Thyroid gland (tissue), 4 donors: ENCODE measurements around the gene CD59. TPM values are rescaled to one million over a fixed set of nuclear protein-coding genes. Genes with fewer than 3 reads are reported as not detected.

Experiments
- DNase-seq, 2 donors: peaks; one replicate each; pipeline ENCODE4 v3.0.0-alpha.2; 2019
- H3K27ac ChIP-seq, 3 donors: fragments of 200-600 bp; sonication (generic); 1 replicate in 2 of 3; 2 replicates in 1 of 3; pipeline ENCODE4 v1.5.1; 2016 to 2019; ENCODE audit warnings: mild to moderate bottlenecking in 1 of 3, moderate library complexity in 1 of 3
- H3K27me3 ChIP-seq: fragments of 200-600 bp; sonication (generic); one replicate; pipeline ENCODE4 v1.5.1; 2019
- H3K36me3 ChIP-seq, 2 donors: fragments of 200-600 bp; sonication (generic); one replicate each; pipeline ENCODE4 v1.5.1; 2016 to 2019
- H3K4me1 ChIP-seq, 2 donors: fragments of 200-600 bp; sonication (generic); one replicate each; pipeline ENCODE4 v1.5.1; 2017 to 2019
- H3K4me3 ChIP-seq, 3 donors: fragments of 200-600 bp; sonication (generic); replicated peaks in 1 of 3; 1 replicate in 2 of 3; 2 replicates in 1 of 3; pipeline ENCODE4 v1.5.1; 2016; ENCODE audit warnings: mild to moderate bottlenecking in 1 of 3
- H3K9me3 ChIP-seq: fragments of 200-600 bp; sonication (generic); one replicate; pipeline ENCODE4 v1.5.1; 2017
- POLR2A ChIP-seq, 2 donors: fragments of 450-650 bp; IDR thresholded peaks; one replicate each; pipeline ENCODE4 v1.6.1; 2017; ENCODE audit warnings: antibody characterized with exemption in 2 of 2, mild to moderate bottlenecking in 2 of 2, moderate library complexity in 1 of 2
- WGBS, 2 donors: methylation state at CpG; one replicate each; pipeline ENCODE4 v1.1.5; 2017; 5-methylcytosine and 5-hydroxymethylcytosine counted together
- intact Hi-C: fragments of 100-400 bp; cut with DNase I; formaldehyde crosslinking; loops from one replicate; pipeline ENCODE4 v1.15.1; 2023
- total RNA-seq, 4 donors: library from RNA; depleted of rRNA; stranded (reverse); fragments of >200 nt; gene quantifications; one replicate each; pipeline ENCODE4 v1.2.3, GENCODE V29; 2016
- TF ChIP-seq, protein P1 (sequence below), 6 experiments: fragments of 200-600 bp in 3 of 6; fragments of 450-650 bp in 3 of 6; sonication (generic) in 3 of 6; IDR thresholded peaks; one replicate each; pipeline ENCODE4 v1.5.1; 2016 to 2019; ENCODE audit warnings: antibody characterized with exemption in 6 of 6, mild to moderate bottlenecking in 2 of 6, inconsistent platforms in 1 of 6, moderate library complexity in 1 of 6

CD59 gene
- total RNA-seq, 4 donors from 2014 or later: 367 to 562 (median 504) TPM

DNA sequence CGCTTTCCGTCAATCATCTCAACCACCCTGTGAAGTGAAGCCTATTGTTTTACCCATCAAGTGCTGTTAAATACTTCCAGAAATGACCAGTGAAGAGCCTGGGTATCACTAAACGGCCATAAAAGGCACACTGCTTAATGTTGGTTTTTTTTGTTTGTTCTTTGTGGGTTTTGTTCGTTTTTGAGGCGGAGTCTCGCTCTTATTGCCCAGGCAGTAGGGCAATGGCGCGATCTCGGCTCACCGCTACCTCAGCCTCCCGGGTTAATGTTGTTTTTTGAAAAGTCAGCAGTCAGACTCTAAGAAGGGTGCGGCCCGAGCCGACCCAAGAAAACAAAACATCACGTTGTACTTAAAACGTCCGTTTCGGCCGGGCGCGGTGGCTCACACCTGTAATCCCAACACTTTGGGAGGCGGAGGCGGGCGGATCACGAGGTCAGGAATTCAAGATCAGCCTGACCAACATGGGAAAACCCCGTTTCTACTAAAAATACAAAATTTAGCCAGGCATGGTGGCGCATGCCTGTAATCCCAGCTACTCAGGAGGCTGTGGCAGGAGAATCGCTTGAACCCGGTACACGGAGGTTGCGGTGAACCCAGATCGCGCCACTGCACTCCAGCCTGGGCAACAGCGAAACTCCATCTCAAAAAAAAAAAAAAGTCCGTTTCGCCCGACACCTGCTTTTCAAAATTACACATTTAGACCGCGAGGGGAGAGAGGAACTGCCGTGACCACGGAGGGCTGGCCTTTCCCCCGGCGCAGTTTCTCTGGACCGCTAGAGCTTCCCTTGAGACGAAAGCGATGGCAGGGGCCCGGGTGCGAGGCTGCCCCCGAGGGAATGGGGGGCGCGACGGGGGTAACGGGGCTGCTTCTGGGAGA is 714 bp downstream of the CD59 start:
- no peaks in the 10 kb centered on the region for H3K36me3 ChIP-seq
- H3K4me1 ChIP-seq: peaks cover 22 to 29% of the 10 kb centered on the region in 2 donors
- peak overlapping the region; percentile 91 to 97 (median 97) for H3K27ac ChIP-seq
- H3K27me3 ChIP-seq: no peaks in the 10 kb centered on the region
- intact Hi-C loops: no loop called here
- WGBS, 2 donors: 3 to 4% methylated on average over 43 to 44 of the region's 53 CpGs
- H3K9me3 ChIP-seq: no peaks in the 10 kb centered on the region
- TF ChIP-seq, protein P1, sequence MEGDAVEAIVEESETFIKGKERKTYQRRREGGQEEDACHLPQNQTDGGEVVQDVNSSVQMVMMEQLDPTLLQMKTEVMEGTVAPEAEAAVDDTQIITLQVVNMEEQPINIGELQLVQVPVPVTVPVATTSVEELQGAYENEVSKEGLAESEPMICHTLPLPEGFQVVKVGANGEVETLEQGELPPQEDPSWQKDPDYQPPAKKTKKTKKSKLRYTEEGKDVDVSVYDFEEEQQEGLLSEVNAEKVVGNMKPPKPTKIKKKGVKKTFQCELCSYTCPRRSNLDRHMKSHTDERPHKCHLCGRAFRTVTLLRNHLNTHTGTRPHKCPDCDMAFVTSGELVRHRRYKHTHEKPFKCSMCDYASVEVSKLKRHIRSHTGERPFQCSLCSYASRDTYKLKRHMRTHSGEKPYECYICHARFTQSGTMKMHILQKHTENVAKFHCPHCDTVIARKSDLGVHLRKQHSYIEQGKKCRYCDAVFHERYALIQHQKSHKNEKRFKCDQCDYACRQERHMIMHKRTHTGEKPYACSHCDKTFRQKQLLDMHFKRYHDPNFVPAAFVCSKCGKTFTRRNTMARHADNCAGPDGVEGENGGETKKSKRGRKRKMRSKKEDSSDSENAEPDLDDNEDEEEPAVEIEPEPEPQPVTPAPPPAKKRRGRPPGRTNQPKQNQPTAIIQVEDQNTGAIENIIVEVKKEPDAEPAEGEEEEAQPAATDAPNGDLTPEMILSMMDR (IDR thresholded peaks at IDR 0.05): peak in 3 of 6 experiments; percentile 15 to 40 (median 20)
- peak in 1 of 2 donors; percentile 46 for TF ChIP-seq POLR2A (IDR thresholded peaks at IDR 0.05)
- DNase-seq: peak; percentile 72 to 76
- H3K4me3 ChIP-seq: peak overlapping the region; percentile 51 to 89 (median 66)

DNA sequence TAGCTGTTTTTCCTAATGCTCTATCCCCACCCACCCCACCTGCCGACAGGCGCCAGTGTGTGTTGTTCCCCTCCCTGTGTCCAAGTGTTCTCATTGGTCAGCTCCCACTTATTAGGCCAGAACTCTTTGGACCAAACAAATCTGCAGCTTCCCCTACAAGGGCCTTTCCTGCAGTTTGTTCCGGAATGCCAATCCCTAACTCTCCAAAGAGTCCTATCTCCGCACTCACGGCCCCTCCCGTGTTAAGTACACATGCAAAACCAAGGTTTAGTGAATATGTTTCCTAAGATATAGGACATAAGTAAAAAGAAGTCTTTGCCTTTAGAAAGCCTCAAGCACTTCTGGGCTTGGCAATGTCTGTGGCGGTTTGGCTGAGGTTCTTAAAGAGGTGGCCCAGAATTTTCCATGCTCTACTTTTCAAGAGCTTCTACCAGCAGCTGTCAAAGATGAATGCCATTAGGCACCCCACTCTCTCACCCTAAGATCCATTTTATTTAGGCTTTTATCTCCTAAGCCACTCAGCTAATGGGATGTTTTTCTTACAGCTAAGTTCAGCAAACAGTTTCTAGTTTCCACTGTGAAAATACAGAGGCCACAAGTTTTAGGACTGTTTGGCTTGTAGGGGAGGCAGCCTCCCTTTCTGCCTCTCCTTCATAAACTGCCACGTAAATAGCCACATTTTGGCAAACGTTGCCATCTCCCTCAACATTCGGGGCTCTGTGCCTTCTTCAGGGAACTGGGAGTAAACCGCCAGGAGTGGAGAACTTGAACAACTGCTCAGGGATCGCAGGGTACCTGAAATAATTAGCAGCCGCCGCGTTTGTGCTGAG is 1.6 kb downstream of the CD59 start:
- Histone ChIP-seq H3K36me3 (no peaks in the 10 kb centered on the region), H3K27ac (peak overlapping the region; percentile 64 to 97 (median 97)), H3K4me3 (peak overlapping the region; percentile 8 to 89 (median 66)), H3K9me3 (no peaks in the 10 kb centered on the region), H3K27me3 (no peaks in the 10 kb centered on the region), H3K4me1 (peaks cover 22 to 29% of the 10 kb centered on the region in 2 donors)
- intact Hi-C loops: no loop called here
- 35 to 42% methylated on average over 15 of the region's 15 CpGs for WGBS, 2 donors
- peak; percentile 43 to 55 for DNase-seq
- TF ChIP-seq, protein P1 (IDR thresholded peaks at IDR 0.05): no peak
- peak in 1 of 2 donors; percentile 27 for TF ChIP-seq POLR2A (IDR thresholded peaks at IDR 0.05)

- peaks cover 22 to 29% of the 10 kb centered on the region in 2 donors for H3K4me1 ChIP-seq
- intact Hi-C loops: no loop called here
- no peaks in the 10 kb centered on the region for H3K36me3 ChIP-seq
These were observed 2.2 kb downstream of the CD59 start for GRCh38 chr11:33733980-33734379.

DNA sequence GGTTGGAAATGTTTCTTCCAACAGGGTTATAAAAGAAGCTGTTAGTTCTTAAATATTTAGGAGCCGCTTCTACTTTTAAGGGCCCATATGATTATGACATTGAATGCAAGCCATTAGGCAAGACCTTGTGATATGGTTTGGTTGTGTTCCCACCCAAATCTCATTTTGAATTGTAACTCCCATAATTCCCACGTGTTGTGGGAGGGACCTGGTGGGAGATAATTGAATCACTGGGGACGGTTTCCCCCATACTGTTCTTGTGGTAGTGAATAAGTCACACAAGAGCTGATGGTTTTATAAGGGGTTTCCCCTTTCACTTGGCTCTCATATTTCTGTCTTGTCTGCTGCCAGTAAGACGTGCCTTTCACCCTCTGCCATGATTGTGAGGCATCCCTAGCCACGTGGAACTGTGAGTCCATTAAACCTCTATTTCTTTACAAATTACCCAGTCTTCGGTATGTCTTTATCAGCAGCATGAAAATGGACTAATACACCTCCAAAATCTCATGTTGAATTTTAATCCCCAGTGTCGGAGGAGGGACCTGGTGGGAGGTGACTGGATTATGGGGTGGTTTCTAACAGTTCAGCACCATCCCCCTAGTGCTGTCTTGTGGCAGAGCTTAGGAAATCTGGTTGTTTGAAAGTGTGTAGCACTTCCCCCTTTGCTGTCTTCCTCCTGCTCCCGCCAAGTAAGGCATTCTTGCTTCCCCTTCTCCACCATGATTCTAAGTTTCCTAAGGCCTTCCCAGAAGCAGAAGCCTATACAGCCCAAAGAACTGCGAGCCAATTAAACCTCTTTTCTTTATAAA is 4.3 kb downstream of the CD59 start:
- Histone ChIP-seq H3K9me3 (no peaks in the 10 kb centered on the region), H3K27me3 (no peaks in the 10 kb centered on the region), H3K4me3 (no peak overlapping the region), H3K36me3 (no peaks in the 10 kb centered on the region), H3K4me1 (peaks cover 22 to 26% of the 10 kb centered on the region in 2 donors), H3K27ac (peak overlapping the region in 1 of 3 donors; percentile 97)
- intact Hi-C loops: no loop called here
- no peak for DNase-seq
- TF ChIP-seq, protein P1 (IDR thresholded peaks at IDR 0.05): no peak
- TF ChIP-seq POLR2A (IDR thresholded peaks at IDR 0.05): no peak
- WGBS, 2 donors: 82 to 88% methylated on average over 9 of the region's 9 CpGs

More at GRCh38 chr11:33733980-33734379, 2.2 kb downstream of the CD59 start:
- Histone ChIP-seq H3K27me3 (no peaks in the 10 kb centered on the region), H3K9me3 (no peaks in the 10 kb centered on the region), H3K27ac (peak overlapping the region; percentile 64 to 97 (median 97)), H3K4me3 (peak overlapping the region in 1 of 3 donors; percentile 89)
- 72 to 80% methylated on average over 7 of the region's 7 CpGs for WGBS, 2 donors
- DNase-seq: no peak
- TF ChIP-seq, protein P1 (IDR thresholded peaks at IDR 0.05): no peak
- no peak for TF ChIP-seq POLR2A (IDR thresholded peaks at IDR 0.05)
